Measurements from ENCODE around the gene PRTN3.

DNA sequence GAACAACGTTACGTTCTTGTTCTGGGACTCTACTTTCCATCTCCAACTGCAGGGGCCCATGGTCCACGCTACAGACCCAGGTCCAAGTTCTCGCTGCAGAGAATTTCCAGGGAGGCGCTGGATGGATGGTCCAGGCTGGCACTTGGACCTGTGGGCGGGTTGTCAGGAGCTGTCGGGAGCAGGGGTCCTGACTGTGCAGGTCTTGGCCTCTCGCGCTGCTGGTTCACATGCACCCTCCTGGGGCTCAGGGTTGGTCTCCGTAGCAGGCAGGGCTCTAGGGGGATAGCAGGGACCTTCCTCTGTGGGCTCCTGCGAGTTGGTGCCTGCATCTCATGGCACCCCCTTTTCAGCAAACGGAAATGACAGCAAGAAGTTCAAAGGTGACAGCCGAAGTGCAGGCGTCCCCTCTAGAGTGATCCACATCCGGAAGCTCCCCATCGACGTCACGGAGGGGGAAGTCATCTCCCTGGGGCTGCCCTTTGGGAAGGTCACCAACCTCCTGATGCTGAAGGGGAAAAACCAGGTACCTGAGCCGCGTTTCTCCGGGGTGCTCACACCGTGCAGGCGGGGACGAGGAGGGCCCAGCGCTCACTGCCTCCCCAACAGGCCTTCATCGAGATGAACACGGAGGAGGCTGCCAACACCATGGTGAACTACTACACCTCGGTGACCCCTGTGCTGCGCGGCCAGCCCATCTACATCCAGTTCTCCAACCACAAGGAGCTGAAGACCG lies 36.9 kb upstream of the PRTN3 start:
- TF ChIP-seq CTCF (conservative IDR thresholded peaks at IDR 0.05; ENCODE audit: low read length) (no peak), EZH2phosphoT487 (IDR thresholded peaks at IDR 0.05; ENCODE audit: borderline replicate concordance) (no peak)

All from Loucy (cell line).